HCT116 (cell line): Measurements from ENCODE around the gene FSIP1. TPM values are rescaled to one million over a fixed set of nuclear protein-coding genes. Genes with fewer than 3 reads are reported as not detected.

Experiments
- ATAC-seq: fragments of 200-7000 bp; cut with Tn5 transposase; 2 replicates; pipeline ENCODE4 v1.9.1; 2020; ENCODE audit warnings: mild to moderate bottlenecking, moderate library complexity
- BruUV-seq: library from RNA; stranded (reverse); fragments of 400-500 nt; replicated peaks from 2 replicates; lab custom pipeline; 2021; lab: Mats Ljungman, UMichigan
- CTCF ChIA-PET: fragments of 300-600 bp; sonication (Branson Sonifier 250); formaldehyde crosslinking; loops from one replicate; lab custom pipeline; 2021; ENCODE audit warnings: antibody characterized with exemption; lab: Charles Lee
- POLR2A ChIA-PET: fragments of 300-600, 350-600 bp; sonication (Branson Sonifier 250); formaldehyde crosslinking; loops from one replicate; lab custom pipeline; 2021; ENCODE audit warnings: antibody characterized with exemption; lab: Charles Lee
- RAD21 ChIA-PET, 2 experiments: fragments of 300-600 bp; sonication (Branson Sonifier 250); formaldehyde crosslinking; loops; one replicate each; lab custom pipeline; 2023; ENCODE audit warnings: low total read pairs in 2 of 2; ENCODE audit not compliant: uncharacterized antibody in 2 of 2, unreplicated experiment in 2 of 2, low non-redundant PET in 1 of 2; lab: Charles Lee
- DNase-seq: peaks from one replicate; pipeline ENCODE4 v3.0.0-alpha.2; 2010; ENCODE audit warnings: low read depth, low spot score
- H2AFZ ChIP-seq: fragments of 200-600 bp; shearing (Covaris generic), sonication (generic); 2 replicates; pipeline ENCODE4 v1.6.1; 2017; ENCODE audit warnings: low read depth, mixed run types, mixed read lengths, antibody characterized with exemption, low read length; ENCODE audit not compliant: poor library complexity, severe bottlenecking
- H3K27ac ChIP-seq: 2 replicates; pipeline ENCODE4 v1.5.1; 2012; ENCODE audit warnings: low read depth, low read length
- H3K27me3 ChIP-seq: fragments of 200-600 bp; sonication (generic); 2 replicates; pipeline ENCODE4 v1.6.1; 2016; ENCODE audit warnings: mixed run types, low read length, mixed read lengths; ENCODE audit not compliant: insufficient read depth
- H3K36me3 ChIP-seq, 2 experiments: fragments of 200-500 bp in 1 of 2; fragments of 200-600 bp in 1 of 2; sonication (Bioruptor generic) in 1 of 2; sonication (generic) in 1 of 2; 2 replicates each; pipeline versions ENCODE4 v1.5.1 to v1.6.1; 2014 to 2016; ENCODE audit warnings: low read length in 2 of 2, inconsistent platforms in 1 of 2, mixed read lengths in 1 of 2, mixed run types in 1 of 2; ENCODE audit not compliant: insufficient read depth in 2 of 2, control insufficient read depth in 1 of 2
- H3K4me1 ChIP-seq, 2 experiments: fragments of 200-600 bp in 1 of 2; sonication (generic) in 1 of 2; 2 replicates each; pipeline versions ENCODE4 v1.5.1 to v1.6.1; 2012 to 2017; ENCODE audit warnings: low read length in 2 of 2, inconsistent platforms in 1 of 2, mild to moderate bottlenecking in 1 of 2, mixed read lengths in 1 of 2, mixed run types in 1 of 2, moderate library complexity in 1 of 2; ENCODE audit not compliant: insufficient read depth in 2 of 2, control insufficient read depth in 1 of 2
- H3K4me2 ChIP-seq: fragments of 200-600 bp; sonication (generic); 2 replicates; pipeline ENCODE4 v1.6.1; 2017; ENCODE audit warnings: mixed run types, low read length, mixed read lengths
- H3K4me3 ChIP-seq, 2 experiments: fragments of 200-600 bp in 1 of 2; sonication (generic) in 1 of 2; replicated peaks in 1 of 2; 2 replicates each; pipeline ENCODE4 v1.5.1; 2011 to 2016; ENCODE audit warnings: low read length in 2 of 2, control low read depth in 1 of 2, low read depth in 1 of 2, mild to moderate bottlenecking in 1 of 2, mixed read lengths in 1 of 2, mixed run types in 1 of 2
- H3K79me2 ChIP-seq: fragments of 200-600 bp; sonication (generic); 2 replicates; pipeline ENCODE4 v1.6.1; 2017; ENCODE audit warnings: mild to moderate bottlenecking, mixed run types, low read length, moderate library complexity, mixed read lengths; ENCODE audit not compliant: insufficient read depth
- H3K9ac ChIP-seq: fragments of 200-600 bp; sonication (generic); 2 replicates; pipeline ENCODE4 v1.6.1; 2016; ENCODE audit warnings: low read length, mixed read lengths
- H3K9me2 ChIP-seq: fragments of 200-600 bp; sonication (generic), shearing (Covaris generic); 2 replicates; pipeline ENCODE4 v1.6.1; 2017; ENCODE audit warnings: mixed run types, mild to moderate bottlenecking, moderate library complexity; ENCODE audit not compliant: insufficient read depth
- H3K9me3 ChIP-seq, 2 experiments: fragments of 200-500 bp in 1 of 2; fragments of 200-600 bp in 1 of 2; sonication (Bioruptor generic) in 1 of 2; sonication (generic) in 1 of 2; 2 replicates each; pipeline ENCODE4 v1.6.1; 2014 to 2017; ENCODE audit warnings: low read length in 2 of 2, mixed read lengths in 2 of 2, inconsistent platforms in 1 of 2, low read depth in 1 of 2, mild to moderate bottlenecking in 1 of 2, mixed run types in 1 of 2, moderate library complexity in 1 of 2; ENCODE audit not compliant: control insufficient read depth in 1 of 2, insufficient read depth in 1 of 2
- H4K20me1 ChIP-seq: fragments of 200-600 bp; sonication (generic), shearing (Covaris generic); 2 replicates; pipeline ENCODE4 v1.6.1; 2017; ENCODE audit warnings: mixed run types, mild to moderate bottlenecking, moderate library complexity; ENCODE audit not compliant: insufficient read depth
- CEBPB ChIP-seq: IDR thresholded peaks from 2 replicates; pipeline ENCODE4 v1.6.1; 2012; ENCODE audit warnings: low read depth
- FOSL1 ChIP-seq: IDR thresholded peaks from 2 replicates; pipeline ENCODE4 v1.6.1; 2012; ENCODE audit warnings: low read depth
- REST ChIP-seq: IDR thresholded peaks from 2 replicates; pipeline ENCODE4 v1.6.1; 2012; ENCODE audit warnings: low read depth
- SIN3A ChIP-seq: IDR thresholded peaks from 2 replicates; pipeline ENCODE4 v1.6.1; 2012; ENCODE audit warnings: low read depth
- TCF7L2 ChIP-seq: IDR thresholded peaks from 2 replicates; pipeline ENCODE4 v1.7.0; 2011; ENCODE audit warnings: borderline replicate concordance, inconsistent platforms; ENCODE audit not compliant: insufficient read depth, insufficient read length; ENCODE audit errors: extremely low read depth
- ZNF274 ChIP-seq: fragments of 200-500 bp; sonication (Bioruptor generic); IDR thresholded peaks from 2 replicates; pipeline ENCODE4 v1.6.1; 2014; ENCODE audit warnings: mild to moderate bottlenecking, low read depth, low read length, inconsistent platforms
- intact Hi-C: fragments of 100-400 bp; cut with micrococcal nuclease; formaldehyde crosslinking; loops from 2 replicates; pipeline ENCODE4 v1.10.0; 2022
- total RNA-seq: library from RNA; stranded (reverse); gene quantifications from one replicate; pipeline ENCODE4 v1.2.1, GENCODE V29; 2021; ENCODE audit not compliant: unreplicated experiment

Gene FSIP1
- total RNA-seq, 1 experiment from 2014 or later = 0.42 TPM

DNA sequence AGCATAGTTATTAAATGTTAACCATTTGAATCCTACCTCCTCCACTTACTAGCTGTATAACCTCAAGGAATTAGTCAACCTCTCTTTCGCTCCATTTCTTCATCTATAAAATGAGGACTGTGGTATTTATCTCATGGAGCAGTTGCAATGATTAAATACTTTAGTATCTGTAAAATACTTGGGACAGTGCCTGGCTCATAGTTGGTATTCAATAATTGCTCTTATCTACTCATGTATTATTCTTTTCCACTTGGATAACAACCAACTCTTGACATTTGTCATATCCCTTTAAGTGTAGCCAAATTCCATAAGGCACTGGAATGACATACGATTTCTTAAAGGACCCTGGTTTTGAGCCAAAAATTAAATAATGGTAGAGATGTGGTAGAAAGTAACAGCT lies 72.0 kb downstream of the FSIP1 start:
- no peak for ATAC-seq
- no peaks in the 10 kb centered on the region for H3K36me3 ChIP-seq
- no peaks in the 10 kb centered on the region for H3K79me2 ChIP-seq
- intact Hi-C loops = no loop called here
- ChIA-PET CTCF (no interaction called here), POLR2A (no interaction called here), RAD21 (no interaction called here)
- no peaks in the 10 kb centered on the region for H3K27me3 ChIP-seq
- H3K4me3 ChIP-seq = no peak overlapping the region
- BruUV-seq = no TSS peak
- DNase-seq = no peak
- H3K4me2 ChIP-seq = no peak overlapping the region
- no peaks in the 10 kb centered on the region for H4K20me1 ChIP-seq
- no peaks in the 10 kb centered on the region for H3K9me3 ChIP-seq
- H3K9me2 ChIP-seq = no peaks in the 10 kb centered on the region
- no peak overlapping the region for H3K9ac ChIP-seq
- TF ChIP-seq ZNF274 = no peak
- TF ChIP-seq REST = no peak
- H2AFZ ChIP-seq = no peak overlapping the region
- H3K27ac ChIP-seq = no peak overlapping the region
- no peaks in the 10 kb centered on the region for H3K4me1 ChIP-seq

GRCh38 chr15:39709941-39710340 lies 72.7 kb downstream of the FSIP1 start:
- ATAC-seq (no peak), DNase-seq (no peak)
- ChIA-PET POLR2A (no interaction called here), CTCF (no interaction called here), RAD21 (no interaction called here)
- H3K9ac ChIP-seq = no peak overlapping the region
- no peaks in the 10 kb centered on the region for H3K27me3 ChIP-seq
- H3K4me1 ChIP-seq = no peaks in the 10 kb centered on the region
- no peak overlapping the region for H3K4me2 ChIP-seq
- no peak overlapping the region for H3K4me3 ChIP-seq
- no peaks in the 10 kb centered on the region for H3K9me2 ChIP-seq
- no peak overlapping the region for H3K27ac ChIP-seq
- no peaks in the 10 kb centered on the region for H3K9me3 ChIP-seq
- no peak for TF ChIP-seq FOSL1
- TF ChIP-seq CEBPB = no peak
- no peak for TF ChIP-seq TCF7L2
- TF ChIP-seq SIN3A = no peak
- no peaks in the 10 kb centered on the region for H4K20me1 ChIP-seq
- no TSS peak for BruUV-seq
- H2AFZ ChIP-seq = no peak overlapping the region
- no peaks in the 10 kb centered on the region for H3K79me2 ChIP-seq
- no peaks in the 10 kb centered on the region for H3K36me3 ChIP-seq
- intact Hi-C loops = no loop called here
